ENCODE results near the gene GARIN5B.

- TF ChIP-seq, protein P1, sequence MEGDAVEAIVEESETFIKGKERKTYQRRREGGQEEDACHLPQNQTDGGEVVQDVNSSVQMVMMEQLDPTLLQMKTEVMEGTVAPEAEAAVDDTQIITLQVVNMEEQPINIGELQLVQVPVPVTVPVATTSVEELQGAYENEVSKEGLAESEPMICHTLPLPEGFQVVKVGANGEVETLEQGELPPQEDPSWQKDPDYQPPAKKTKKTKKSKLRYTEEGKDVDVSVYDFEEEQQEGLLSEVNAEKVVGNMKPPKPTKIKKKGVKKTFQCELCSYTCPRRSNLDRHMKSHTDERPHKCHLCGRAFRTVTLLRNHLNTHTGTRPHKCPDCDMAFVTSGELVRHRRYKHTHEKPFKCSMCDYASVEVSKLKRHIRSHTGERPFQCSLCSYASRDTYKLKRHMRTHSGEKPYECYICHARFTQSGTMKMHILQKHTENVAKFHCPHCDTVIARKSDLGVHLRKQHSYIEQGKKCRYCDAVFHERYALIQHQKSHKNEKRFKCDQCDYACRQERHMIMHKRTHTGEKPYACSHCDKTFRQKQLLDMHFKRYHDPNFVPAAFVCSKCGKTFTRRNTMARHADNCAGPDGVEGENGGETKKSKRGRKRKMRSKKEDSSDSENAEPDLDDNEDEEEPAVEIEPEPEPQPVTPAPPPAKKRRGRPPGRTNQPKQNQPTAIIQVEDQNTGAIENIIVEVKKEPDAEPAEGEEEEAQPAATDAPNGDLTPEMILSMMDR (IDR thresholded peaks at IDR 0.05), result no peak
- no peak for TF ChIP-seq EP300 (IDR thresholded peaks at IDR 0.05)
Observed at GRCh38 chr19:55353356-55353802, 9.7 kb downstream of the GARIN5B start.

Data from ovary (tissue), 3 donors.